GM18873 (cell line): ENCODE results near the gene SECTM1.

Experiments used
- ATAC-seq: cut with Tn5 transposase; IDR thresholded peaks from one replicate; pipeline ENCODE4 v1.9.1; 2021; ENCODE audit warnings: mild to moderate bottlenecking, moderate library complexity, moderate number of reproducible peaks; ENCODE audit not compliant: unreplicated experiment, low FRiP score

Gene SECTM1

GRCh38 chr17:82329683-82330321 is 3.8 kb downstream of the SECTM1 start:
- ATAC-seq = no peak

GRCh38 chr17:82328994-82329507 is 4.5 kb downstream of the SECTM1 start:
- no peak for ATAC-seq

- no peak for ATAC-seq
These were observed 5.2 kb downstream of the SECTM1 start for GRCh38 chr17:82328141-82328993.

- no peak for ATAC-seq
These were observed 5.8 kb downstream of the SECTM1 start for GRCh38 chr17:82327757-82328140.

GRCh38 chr17:82327289-82327688 is 6.3 kb downstream of the SECTM1 start:
- no peak for ATAC-seq

- no peak for ATAC-seq
These were observed 8.0 kb downstream of the SECTM1 start for GRCh38 chr17:82325286-82326180.

GRCh38 chr17:82324566-82325285 is 8.8 kb downstream of the SECTM1 start:
- no peak for ATAC-seq

GRCh38 chr17:82323514-82324234 is 9.9 kb downstream of the SECTM1 start:
- no peak for ATAC-seq

GRCh38 chr17:82322526-82323453 is 10.8 kb downstream of the SECTM1 start:
- no peak for ATAC-seq

GRCh38 chr17:82321947-82322466 is 11.6 kb downstream of the SECTM1 start:
- no peak for ATAC-seq

GRCh38 chr17:82320956-82321927 is 12.3 kb downstream of the SECTM1 start:
- no peak for ATAC-seq

GRCh38 chr17:82320140-82320840 is 13.3 kb downstream of the SECTM1 start:
- ATAC-seq = no peak

GRCh38 chr17:82319619-82320062 is 13.9 kb downstream of the SECTM1 start:
- no peak for ATAC-seq

- no peak for ATAC-seq
These were observed 14.6 kb downstream of the SECTM1 start for GRCh38 chr17:82318772-82319606.

GRCh38 chr17:82318169-82318498 is 15.4 kb downstream of the SECTM1 start:
- ATAC-seq = no peak
